ENCODE results near the gene VCL. TPM values are rescaled to one million over a fixed set of nuclear protein-coding genes. Genes with fewer than 3 reads are reported as not detected.
"Not testable (repeated sequence)": the region's sequence is repeated elsewhere in the genome, so short reads cannot be mapped to it uniquely, and the experiment has no call there.

VCL gene
- polyA plus RNA-seq, 10 donors, result 113 to 182 (median 137) TPM

- DNase-seq, result peak in 1 of 3 donors; percentile 46
These were observed 37.4 kb downstream of the VCL start for GRCh38 chr10:74035303-74035702.

- DNase-seq, result no peak
These were observed 38.6 kb downstream of the VCL start for GRCh38 chr10:74036474-74036873.

GRCh38 chr10:74039561-74040145 is 41.7 kb downstream of the VCL start:
- DNase-seq, result peak in 2 of 3 donors; percentile 54 to 73

DNA sequence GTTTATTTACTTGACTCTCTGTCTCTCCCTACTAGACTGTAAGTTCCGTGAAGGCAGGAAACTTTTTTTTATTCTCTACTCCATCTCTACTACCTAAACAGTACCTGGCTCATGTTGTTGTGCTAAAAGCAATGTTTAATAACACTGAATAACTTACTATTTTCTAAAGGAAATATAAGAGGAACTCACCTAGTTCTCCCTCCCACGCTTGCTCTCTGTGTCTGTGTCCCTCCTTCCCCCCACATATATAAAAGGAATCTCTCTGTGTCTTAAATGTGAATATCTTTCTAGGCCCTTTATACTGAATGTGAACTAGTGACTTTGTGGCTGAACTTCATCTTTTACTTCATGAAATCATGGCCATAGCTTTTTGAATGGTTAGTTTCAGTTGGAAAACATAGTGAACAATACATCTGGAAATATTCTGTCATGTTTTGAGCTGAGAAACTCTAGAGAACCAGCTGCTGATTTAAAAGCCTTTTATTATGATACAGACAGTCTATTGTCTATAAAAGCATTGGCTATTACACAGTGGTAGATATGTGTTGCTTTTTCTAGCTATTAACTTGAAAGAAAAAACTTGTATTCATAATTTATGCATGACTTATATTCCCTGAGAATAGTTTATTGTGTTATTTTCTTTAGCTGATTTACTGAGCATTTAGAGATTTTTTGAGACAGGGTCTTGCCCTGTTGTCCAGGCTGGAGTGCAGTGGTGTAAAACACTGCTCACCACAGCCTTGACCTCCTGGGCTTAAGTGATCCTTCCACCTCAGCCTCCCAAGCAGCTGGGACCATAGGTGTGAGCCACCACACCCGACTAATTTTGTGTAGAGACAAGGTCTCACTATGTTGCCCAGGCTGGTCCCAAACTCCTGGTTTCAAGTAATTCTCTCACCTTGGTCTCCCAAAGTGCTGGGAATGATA is 42.5 kb downstream of the VCL start:
- DNase-seq, result peak in 1 of 3 donors; percentile 67

GRCh38 chr10:74044419-74044818 is 46.5 kb downstream of the VCL start:
- DNase-seq, result no peak

GRCh38 chr10:74047304-74047703 is 49.4 kb downstream of the VCL start:
- peak; percentile 60 to 86 (median 74) for DNase-seq

DNA sequence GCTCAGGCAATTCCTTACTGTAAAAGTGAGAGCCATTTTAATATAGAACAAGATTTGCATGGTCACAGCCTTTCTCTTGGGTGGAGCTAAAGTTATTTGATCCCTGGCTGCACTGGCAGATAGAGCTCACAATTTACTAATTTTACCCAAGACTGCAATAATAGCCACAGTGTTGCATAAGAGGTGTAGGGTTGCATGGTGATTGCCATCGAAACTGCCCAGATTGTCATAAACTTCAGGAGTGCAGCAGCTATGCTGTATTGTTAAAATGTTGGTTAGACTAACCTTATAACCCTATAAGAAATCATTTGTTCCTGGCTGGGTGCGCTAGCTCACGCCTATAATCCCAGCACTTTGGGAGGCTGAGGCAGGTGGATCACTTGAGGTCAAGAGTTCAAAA is 50.0 kb downstream of the VCL start:
- DNase-seq, result no peak

DNA sequence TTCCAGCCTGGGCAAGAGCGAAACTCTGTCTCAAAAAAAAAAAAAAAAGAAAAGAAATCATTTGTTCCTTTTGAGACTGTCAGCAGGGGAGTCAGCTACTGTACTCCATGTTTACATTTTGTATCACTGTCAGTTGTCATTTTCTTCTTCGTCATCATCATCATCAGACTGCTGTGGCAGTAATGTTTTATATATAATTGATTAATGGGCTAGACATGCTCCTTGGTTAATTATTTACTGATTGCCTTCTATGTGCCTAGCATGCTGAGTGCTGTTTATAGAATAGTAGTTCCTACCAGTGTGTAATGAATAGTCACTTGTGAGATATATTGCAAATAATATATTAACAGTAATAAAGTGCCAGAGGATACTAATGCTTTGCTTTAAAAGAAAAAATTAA is 50.5 kb downstream of the VCL start:
- no peak for DNase-seq

DNA sequence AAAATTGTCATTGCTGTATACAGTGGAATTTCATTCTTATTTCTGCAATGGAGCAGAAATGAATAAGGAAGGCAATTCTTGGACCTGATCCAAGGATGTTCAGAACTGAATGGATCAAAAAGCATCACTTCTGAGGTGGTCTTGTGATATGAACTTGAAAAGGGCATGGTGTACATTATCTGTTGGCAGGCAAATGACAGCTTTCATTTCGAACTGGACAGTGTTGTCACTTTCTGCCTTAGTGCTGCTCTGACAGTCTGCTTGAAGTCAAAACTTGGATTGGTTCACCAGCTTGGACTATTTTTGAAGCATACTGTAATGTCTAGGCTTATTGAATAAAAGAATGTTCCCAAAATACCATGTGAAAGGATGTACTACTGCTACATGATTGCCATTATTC is 52.0 kb downstream of the VCL start:
- DNase-seq, result peak in 2 of 3 donors; percentile 57 to 73

DNA sequence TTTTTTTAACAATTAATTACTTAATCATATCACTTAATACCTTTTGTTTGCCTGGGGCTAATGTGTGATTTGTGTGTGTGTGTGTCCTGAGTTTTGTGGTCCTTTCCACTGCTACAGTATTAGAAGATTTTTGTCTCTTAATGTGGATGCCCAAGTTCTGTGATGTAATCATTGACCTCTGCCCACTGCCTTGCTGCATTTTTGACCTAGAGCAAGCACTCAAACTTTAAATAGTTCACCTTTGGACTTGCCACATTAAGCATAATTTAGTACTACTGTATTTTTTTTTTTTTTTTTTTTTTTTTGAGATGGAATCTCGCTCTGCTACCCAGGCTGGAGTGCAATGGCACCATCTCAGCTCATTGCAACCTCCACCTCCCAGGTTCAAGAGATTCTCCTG is 52.7 kb downstream of the VCL start:
- DNase-seq, result no peak

GRCh38 chr10:74051736-74052342 is 53.9 kb downstream of the VCL start:
- no peak for DNase-seq

DNA sequence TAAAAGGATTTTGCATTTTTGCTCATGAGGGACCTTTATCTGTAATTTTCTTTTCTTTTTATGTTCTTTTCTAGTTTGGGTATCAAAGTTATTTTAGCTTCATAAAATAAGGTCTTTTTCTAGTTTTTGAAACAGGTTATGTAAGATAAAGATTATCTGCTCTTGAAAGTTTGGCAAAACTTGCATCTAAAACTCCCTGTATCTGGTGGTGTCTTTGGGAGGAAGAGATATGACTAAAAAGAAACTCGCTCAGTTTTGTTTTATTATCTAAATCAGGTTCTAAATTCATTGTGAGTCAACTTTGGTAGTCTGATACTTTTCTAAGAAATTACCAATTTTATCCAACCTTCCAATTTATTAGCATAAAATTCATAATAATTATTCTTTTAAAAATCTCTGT is 55.1 kb downstream of the VCL start:
- DNase-seq, result no peak

- DNase-seq, result no peak
These were observed 57.6 kb downstream of the VCL start for GRCh38 chr10:74055383-74056049.

GRCh38 chr10:74056050-74056818 is 58.3 kb downstream of the VCL start:
- DNase-seq, result no peak

- no peak for DNase-seq
These were observed 60.2 kb downstream of the VCL start for GRCh38 chr10:74058071-74058470.

GRCh38 chr10:74058658-74059057 is 60.7 kb downstream of the VCL start:
- DNase-seq, result no peak

DNA sequence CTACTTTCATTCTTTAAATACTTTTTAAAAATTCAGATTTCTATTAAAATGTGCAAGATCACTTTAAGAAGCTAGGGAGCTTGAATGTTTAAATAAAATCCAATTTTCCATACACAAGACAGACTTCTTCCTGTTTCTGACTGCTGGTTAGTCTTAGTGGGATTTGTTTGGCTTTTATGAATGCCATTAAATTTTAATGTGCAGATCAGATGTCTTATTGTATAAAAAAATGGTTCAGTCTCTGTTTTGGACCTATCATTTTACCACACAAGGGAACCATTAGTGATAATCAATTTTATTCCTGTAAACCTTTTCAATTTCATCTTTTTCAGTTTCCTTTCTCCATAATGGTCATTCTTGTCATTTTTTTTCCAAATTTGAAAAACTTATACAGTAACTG is 63.2 kb downstream of the VCL start:
- DNase-seq, result peak; percentile 51 to 78 (median 52)

DNA sequence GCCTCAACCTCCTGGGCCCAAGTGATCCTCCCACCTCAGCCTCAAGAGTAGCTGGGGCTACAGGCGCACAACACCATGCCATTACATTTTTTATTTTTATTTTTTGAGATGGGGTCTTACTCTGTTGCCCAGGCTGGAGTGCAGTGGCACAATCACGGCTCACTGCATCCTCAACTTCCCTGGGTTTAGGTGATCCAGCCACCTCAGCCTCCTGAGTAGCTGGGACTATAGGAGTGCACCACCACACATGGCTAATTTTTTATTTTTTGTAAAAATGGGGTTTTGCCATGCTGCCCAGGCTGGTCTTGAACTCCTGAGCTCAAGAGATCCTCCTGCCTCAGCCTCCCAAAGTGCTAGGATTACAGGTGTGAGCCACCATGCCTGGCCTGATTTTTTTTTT is 64.1 kb downstream of the VCL start:
- not testable (repeated sequence) for DNase-seq

DNA sequence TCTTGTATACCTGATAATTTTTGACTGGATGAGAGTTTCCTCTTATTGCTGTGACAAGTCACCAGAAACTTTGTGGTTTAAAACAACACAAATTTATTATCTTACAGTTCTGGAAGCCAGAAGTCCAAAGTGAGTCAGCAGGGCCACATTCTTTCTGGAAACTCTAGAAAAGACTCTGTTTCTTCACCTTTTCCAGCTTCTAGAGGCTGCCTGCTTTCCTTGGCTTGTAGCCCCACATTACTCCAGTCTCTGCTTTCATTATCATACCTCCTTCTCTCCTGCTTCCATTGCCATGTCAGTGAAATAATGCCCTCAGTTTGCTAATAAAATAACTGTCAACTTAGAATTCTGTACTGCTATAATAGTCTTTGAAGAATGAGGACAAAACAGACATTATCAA is 65.3 kb downstream of the VCL start:
- no peak for DNase-seq

DNA sequence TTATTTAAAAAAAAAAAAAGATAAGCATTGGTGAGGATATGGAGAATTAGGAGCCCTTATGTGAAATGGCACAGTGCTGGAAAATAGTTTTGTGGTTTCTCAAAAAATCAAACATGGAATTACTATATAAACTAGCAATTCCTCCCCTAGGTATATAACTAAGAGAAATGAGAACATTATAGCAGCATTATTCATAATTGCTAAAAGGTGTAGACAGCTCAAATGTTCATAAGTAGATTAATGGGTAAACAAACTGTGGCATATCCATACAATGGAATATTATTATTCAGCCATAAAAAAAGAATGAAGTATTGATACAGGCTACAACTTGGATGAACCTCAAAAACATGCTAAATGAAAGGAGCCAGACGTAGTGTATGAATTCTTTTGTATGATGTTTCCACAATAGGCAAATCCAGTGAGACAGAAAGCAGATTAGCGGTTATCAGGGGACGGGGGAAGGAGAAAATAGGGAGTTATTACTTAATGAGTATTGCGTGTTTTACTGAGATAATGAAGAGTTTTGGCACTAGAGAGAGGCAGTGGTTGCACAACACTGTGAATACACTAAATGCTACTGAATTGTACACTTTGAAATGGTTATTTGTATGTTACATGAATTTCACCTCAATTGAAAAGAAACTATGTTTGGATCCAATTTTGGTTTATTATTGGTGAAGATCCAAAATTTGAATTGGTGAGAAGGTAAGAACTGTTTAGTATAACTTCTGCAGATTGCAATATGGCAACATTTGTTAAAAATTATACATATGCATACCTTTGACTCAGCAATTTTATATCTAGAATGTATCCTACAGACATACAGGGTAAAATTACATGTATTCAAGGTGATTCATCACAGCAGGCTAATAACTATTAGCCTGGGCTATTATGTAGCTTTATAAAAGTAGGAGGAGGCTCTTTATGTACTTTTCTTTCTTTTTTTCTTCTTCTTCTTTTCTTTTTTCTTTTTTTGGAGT is 69.7 kb downstream of the VCL start:
- no peak for DNase-seq

Measured in muscle of back (tissue), 11 donors.